ENCODE measurements around the gene TUBA1A.

TUBA1A gene

GRCh38 chr12:49188916-49189367 lies at the start of gene TUBA1A:
TSS of gene TUBA1A (minus strand) at chr12:49189080. CDS start at chr12:49188979, 101 bp downstream.
- TF ChIP-seq TSHZ2 (CRISPR knock-in tag; IDR thresholded peaks at IDR 0.05) (no peak), ESRRG (CRISPR knock-in tag; IDR thresholded peaks at IDR 0.05) (peak; percentile 58; the same call in 1 of the 2 replicates), ZFP3 (CRISPR knock-in tag; IDR thresholded peaks at IDR 0.05) (no peak), PPARA (CRISPR knock-in tag; IDR thresholded peaks at IDR 0.05; ENCODE audit: borderline replicate concordance) (no peak), ZFP30 (CRISPR knock-in tag; IDR thresholded peaks at IDR 0.05) (no peak), ZC3H10 (CRISPR knock-in tag; IDR thresholded peaks at IDR 0.05) (no peak), ISL1 (CRISPR knock-in tag; IDR thresholded peaks at IDR 0.05) (no peak), CSRNP3 (CRISPR knock-in tag; IDR thresholded peaks at IDR 0.05) (no peak), GLIS3 (CRISPR knock-in tag; IDR thresholded peaks at IDR 0.05) (no peak)
- peak; percentile 92 for ATAC-seq

- TF ChIP-seq ZC3H10 (CRISPR knock-in tag; IDR thresholded peaks at IDR 0.05): no peak
- TF ChIP-seq ISL1 (CRISPR knock-in tag; IDR thresholded peaks at IDR 0.05): no peak
- no peak for TF ChIP-seq ZFP3 (CRISPR knock-in tag; IDR thresholded peaks at IDR 0.05)
- TF ChIP-seq RARB (CRISPR knock-in tag; IDR thresholded peaks at IDR 0.05): no peak
- TF ChIP-seq TOX (CRISPR knock-in tag; IDR thresholded peaks at IDR 0.05; ENCODE audit: borderline replicate concordance): no peak
- TF ChIP-seq BACH2 (CRISPR knock-in tag; IDR thresholded peaks at IDR 0.05; ENCODE audit: borderline replicate concordance): no peak
- no peak for TF ChIP-seq POU6F1 (CRISPR knock-in tag; IDR thresholded peaks at IDR 0.05; ENCODE audit: borderline replicate concordance, low read depth)
- no peak for TF ChIP-seq TCF4 (CRISPR knock-in tag; IDR thresholded peaks at IDR 0.05; ENCODE audit: borderline replicate concordance)
- TF ChIP-seq CSRNP3 (CRISPR knock-in tag; IDR thresholded peaks at IDR 0.05): no peak
- no peak for TF ChIP-seq CREB5 (CRISPR knock-in tag; IDR thresholded peaks at IDR 0.05; ENCODE audit: low read depth)
- no peak for TF ChIP-seq PPARA (CRISPR knock-in tag; IDR thresholded peaks at IDR 0.05; ENCODE audit: borderline replicate concordance)
- TF ChIP-seq CSDC2 (CRISPR knock-in tag; IDR thresholded peaks at IDR 0.05): no peak
- TF ChIP-seq PATZ1 (CRISPR knock-in tag; IDR thresholded peaks at IDR 0.05; ENCODE audit: borderline replicate concordance): no peak
- TF ChIP-seq ZFP30 (CRISPR knock-in tag; IDR thresholded peaks at IDR 0.05): no peak
- no peak for TF ChIP-seq ZNF565 (CRISPR knock-in tag; conservative IDR thresholded peaks at IDR 0.05; ENCODE audit: low read depth)
- no peak for TF ChIP-seq TSHZ2 (CRISPR knock-in tag; IDR thresholded peaks at IDR 0.05)
- no peak for TF ChIP-seq SNAI2 (CRISPR knock-in tag; IDR thresholded peaks at IDR 0.05)
- no peak for TF ChIP-seq ZNF70 (CRISPR knock-in tag; IDR thresholded peaks at IDR 0.05)
- TF ChIP-seq ARNTL (CRISPR knock-in tag; IDR thresholded peaks at IDR 0.05; ENCODE audit: borderline replicate concordance, low read depth): no peak
- no peak for ATAC-seq
These were observed 47.5 kb upstream of the TUBA1A start for GRCh38 chr12:49236423-49236822.

All from SK-N-SH treated with all-trans-retinoic acid at 6 μM for 48 hours (cell line).